Measurements from ENCODE around the gene C1QTNF5.
A peak's percentile ranks its signal among the peaks of the same experiment; 100 is the strongest.
"Not testable (repeated sequence)": the region's sequence is repeated elsewhere in the genome, so short reads cannot be mapped to it uniquely, and the experiment has no call there.

Gene C1QTNF5

GRCh38 chr11:119340335-119341221, at the start of gene C1QTNF5:
Gene C1QTNF5 (minus strand): TSS chr11:119340883. CDS start chr11:119340397, 486 bp downstream.
- DNase-seq: no peak

- peak; percentile 47 for DNase-seq
These were observed 49.0 kb upstream of the C1QTNF5 start for GRCh38 chr11:119389611-119390254.

- no peak for DNase-seq
These were observed 47.4 kb upstream of the C1QTNF5 start for GRCh38 chr11:119388103-119388502.

- no peak for DNase-seq
These were observed 43.6 kb upstream of the C1QTNF5 start for GRCh38 chr11:119384332-119384731.

GRCh38 chr11:119382513-119382912, 41.8 kb upstream of the C1QTNF5 start:
- not testable (repeated sequence) for DNase-seq

GRCh38 chr11:119382101-119382500, 41.4 kb upstream of the C1QTNF5 start:
- DNase-seq: peak; percentile 30

GRCh38 chr11:119381181-119381988, 40.7 kb upstream of the C1QTNF5 start, which contains the start of gene USP2:
Gene USP2 (minus strand): TSS chr11:119381690. CDS start chr11:119373480, 8,210 bp downstream.
- peak; percentile 97 for DNase-seq

GRCh38 chr11:119380827-119381180, 40.1 kb upstream of the C1QTNF5 start:
- DNase-seq: peak; percentile 45

GRCh38 chr11:119380160-119380826, 39.6 kb upstream of the C1QTNF5 start:
- no peak for DNase-seq

GRCh38 chr11:119378851-119379465, 38.3 kb upstream of the C1QTNF5 start:
- DNase-seq: peak; percentile 67

GRCh38 chr11:119377961-119378667, 37.4 kb upstream of the C1QTNF5 start:
- peak; percentile 83 for DNase-seq

- no peak for DNase-seq
These were observed 36.6 kb upstream of the C1QTNF5 start for GRCh38 chr11:119377112-119377901.

- DNase-seq: peak; percentile 72
These were observed 35.6 kb upstream of the C1QTNF5 start for GRCh38 chr11:119376197-119376847.

- peak; percentile 79 for DNase-seq
These were observed 34.9 kb upstream of the C1QTNF5 start for GRCh38 chr11:119375337-119376196.

- peak; percentile 41 for DNase-seq
These were observed 34.1 kb upstream of the C1QTNF5 start for GRCh38 chr11:119374632-119375336.

- DNase-seq: peak; percentile 89
These were observed 33.4 kb upstream of the C1QTNF5 start for GRCh38 chr11:119373921-119374631.

GRCh38 chr11:119373059-119373920, 32.6 kb upstream of the C1QTNF5 start:
- no peak for DNase-seq

All from NCI-H82 (cell line).